CD4-positive, alpha-beta T cell treated with Interleukin-21 for 1 hour (primary cell): Measurements from ENCODE around the gene ATP6V1B1.
"Not testable (repeated sequence)": the region's sequence is repeated elsewhere in the genome, so short reads cannot be mapped to it uniquely, and the experiment has no call there.

Source experiments
- DNase-seq: peaks from one replicate; pipeline ENCODE4 v3.0.0-alpha.2; 2020

Gene ATP6V1B1

GRCh38 chr2:70992945-70993853 is 57.5 kb downstream of the ATP6V1B1 start:
- no peak for DNase-seq

- DNase-seq: peak; percentile 27
Measured at GRCh38 chr2:70994009-70994698, 58.5 kb downstream of the ATP6V1B1 start.

- DNase-seq: peak; percentile 93
Measured at GRCh38 chr2:70994699-70995425, 59.2 kb downstream of the ATP6V1B1 start, which contains the start of gene TEX261. TSS of gene TEX261 (minus strand) at chr2:70994873. CDS start at chr2:70994757, 116 bp downstream.

- peak; percentile 71 for DNase-seq
Measured at GRCh38 chr2:70995426-70995729, 59.7 kb downstream of the ATP6V1B1 start.

- DNase-seq: not testable (repeated sequence)
Measured at GRCh38 chr2:70998885-70999284, 63.2 kb downstream of the ATP6V1B1 start.

GRCh38 chr2:70999362-70999761 is 63.7 kb downstream of the ATP6V1B1 start:
- DNase-seq: no peak

- not testable (repeated sequence) for DNase-seq
Measured at GRCh38 chr2:70999931-71000330, 64.2 kb downstream of the ATP6V1B1 start.

GRCh38 chr2:71000780-71001591 is 65.3 kb downstream of the ATP6V1B1 start:
- peak; percentile 83 for DNase-seq

- no peak for DNase-seq
Measured at GRCh38 chr2:71001592-71001927, 65.9 kb downstream of the ATP6V1B1 start.

- no peak for DNase-seq
Measured at GRCh38 chr2:71001981-71002570, 66.4 kb downstream of the ATP6V1B1 start.

- DNase-seq: no peak
Measured at GRCh38 chr2:71003396-71003795, 67.7 kb downstream of the ATP6V1B1 start.

GRCh38 chr2:71003966-71004755 is 68.5 kb downstream of the ATP6V1B1 start:
- DNase-seq: no peak

GRCh38 chr2:71004857-71005256 is 69.2 kb downstream of the ATP6V1B1 start:
- no peak for DNase-seq

GRCh38 chr2:71005271-71006202 is 69.8 kb downstream of the ATP6V1B1 start:
- no peak for DNase-seq

GRCh38 chr2:71006323-71006722 is 70.6 kb downstream of the ATP6V1B1 start:
- no peak for DNase-seq

GRCh38 chr2:71006955-71007799 is 71.5 kb downstream of the ATP6V1B1 start:
- no peak for DNase-seq

- no peak for DNase-seq
Measured at GRCh38 chr2:71008342-71008741, 72.6 kb downstream of the ATP6V1B1 start.

GRCh38 chr2:71011786-71012185 is 76.1 kb downstream of the ATP6V1B1 start:
- DNase-seq: not testable (repeated sequence)
